Prostate gland (tissue), 2 donors: ENCODE data around the gene NARS2. TPM values are rescaled to one million over a fixed set of nuclear protein-coding genes. Genes with fewer than 3 reads are reported as not detected.
"Not testable (repeated sequence)": the region's sequence is repeated elsewhere in the genome, so short reads cannot be mapped to it uniquely, and the experiment has no call there.

ENCODE experiments used
- DNase-seq: peaks from one replicate; pipeline ENCODE4 v3.0.0-alpha.2; 2019; ENCODE audit warnings: low spot score
- H3K27ac ChIP-seq, 2 donors: fragments of 200-600 bp; sonication (generic); 2 replicates each; pipeline ENCODE4 v1.5.1; 2017 to 2019
- H3K27me3 ChIP-seq: fragments of 200-600 bp; sonication (generic); replicated peaks from 2 replicates; pipeline ENCODE4 v1.5.1; 2019; ENCODE audit not compliant: insufficient read depth
- H3K36me3 ChIP-seq, 2 donors: fragments of 200-600 bp; sonication (generic); 1 replicate in 1 of 2; 2 replicates in 1 of 2; pipeline versions ENCODE4 v1.5.1 to v1.8.1; 2017 to 2019
- H3K4me1 ChIP-seq: fragments of 200-600 bp; sonication (generic); replicated peaks from 2 replicates; pipeline ENCODE4 v1.5.1; 2019
- H3K4me3 ChIP-seq, 2 donors: fragments of 200-600 bp; sonication (generic); 2 replicates each; pipeline ENCODE4 v1.5.1; 2017 to 2019
- H3K9me3 ChIP-seq: fragments of 200-600 bp; sonication (generic); 2 replicates; pipeline ENCODE4 v1.5.1; 2017
- CTCF ChIP-seq, 4 experiments: fragments of 200-600 bp in 2 of 4; fragments of 450-650 bp in 2 of 4; sonication (generic) in 2 of 4; IDR thresholded peaks; 1 replicate in 3 of 4; 2 replicates in 1 of 4; pipeline ENCODE4 v1.5.1; 2016 to 2019; ENCODE audit warnings: antibody characterized with exemption in 4 of 4, mild to moderate bottlenecking in 2 of 4, moderate library complexity in 2 of 4
- POLR2A ChIP-seq: fragments of 450-650 bp; IDR thresholded peaks from one replicate; pipeline ENCODE4 v1.6.1; 2016; ENCODE audit warnings: antibody characterized with exemption, mild to moderate bottlenecking
- POLR2AphosphoS5 ChIP-seq: sonication (generic); formaldehyde crosslinking; IDR thresholded peaks from one replicate; pipeline ENCODE4 v1.6.1; 2017; ENCODE audit warnings: antibody characterized with exemption
- WGBS: methylation state at CpG from one replicate; pipeline ENCODE4 v1.1.5; 2018; 5-methylcytosine and 5-hydroxymethylcytosine counted together
- intact Hi-C: fragments of 100-400 bp; cut with DNase I; formaldehyde crosslinking; loops from one replicate; pipeline ENCODE4 v1.14.2; 2022
- total RNA-seq, 2 donors: library from RNA; depleted of rRNA; stranded (reverse); fragments of >200 nt; gene quantifications; one replicate each; pipeline ENCODE4 v1.1.0, GENCODE V29; 2016

The NARS2 gene
- total RNA-seq, 2 donors from 2014 or later: 21.8 to 25.2 TPM

GRCh38 chr11:78469896-78470295 is 104.8 kb downstream of the NARS2 start:
- Histone ChIP-seq H3K4me3 (no peak overlapping the region), H3K9me3 (no peaks in the 10 kb centered on the region), H3K27ac (no peak overlapping the region), H3K4me1 (no peaks in the 10 kb centered on the region), H3K36me3 (no peaks in the 10 kb centered on the region), H3K27me3 (no peaks in the 10 kb centered on the region)
- intact Hi-C loops: no loop called here
- no peak for DNase-seq
- 88% methylated on average over 3 of the region's 3 CpGs for WGBS
- TF ChIP-seq CTCF (IDR thresholded peaks at IDR 0.05) (no peak), POLR2A (no peak), POLR2AphosphoS5 (no peak)

GRCh38 chr11:78467931-78468330 is 106.7 kb downstream of the NARS2 start:
- intact Hi-C loops: no loop called here
- H3K4me3 ChIP-seq: no peak overlapping the region
- no peaks in the 10 kb centered on the region for H3K9me3 ChIP-seq
- DNase-seq: no peak
- H3K4me1 ChIP-seq: no peaks in the 10 kb centered on the region
- H3K27ac ChIP-seq: no peak overlapping the region
- H3K27me3 ChIP-seq: no peaks in the 10 kb centered on the region
- TF ChIP-seq POLR2A (no peak), CTCF (IDR thresholded peaks at IDR 0.05) (no peak), POLR2AphosphoS5 (no peak)
- no peaks in the 10 kb centered on the region for H3K36me3 ChIP-seq
- WGBS: 61% methylated on average over 4 of the region's 4 CpGs

- H3K27me3 ChIP-seq: no peaks in the 10 kb centered on the region
- no peaks in the 10 kb centered on the region for H3K36me3 ChIP-seq
- H3K27ac ChIP-seq: no peak overlapping the region
- intact Hi-C loops: no loop called here
- no peaks in the 10 kb centered on the region for H3K4me1 ChIP-seq
- TF ChIP-seq POLR2AphosphoS5 (no peak), POLR2A (no peak), CTCF (IDR thresholded peaks at IDR 0.05) (no peak)
- no peaks in the 10 kb centered on the region for H3K9me3 ChIP-seq
- no peak for DNase-seq
- no peak overlapping the region for H3K4me3 ChIP-seq
- 83% methylated on average over 2 of the region's 2 CpGs for WGBS
Observed at GRCh38 chr11:78467370-78467769, 107.3 kb downstream of the NARS2 start.

GRCh38 chr11:78465169-78465942 is 109.3 kb downstream of the NARS2 start:
- H3K9me3 ChIP-seq: no peaks in the 10 kb centered on the region
- no peaks in the 10 kb centered on the region for H3K36me3 ChIP-seq
- WGBS: 93% methylated on average over 19 of the region's 19 CpGs
- H3K4me1 ChIP-seq: no peaks in the 10 kb centered on the region
- no peak for DNase-seq
- no peak overlapping the region for H3K4me3 ChIP-seq
- no peak for TF ChIP-seq POLR2AphosphoS5
- TF ChIP-seq CTCF (IDR thresholded peaks at IDR 0.05): no peak
- no peak for TF ChIP-seq POLR2A
- H3K27ac ChIP-seq: no peak overlapping the region
- H3K27me3 ChIP-seq: no peaks in the 10 kb centered on the region
- intact Hi-C loops: no loop called here

- H3K27ac ChIP-seq, intact Hi-C loops, H3K27me3 ChIP-seq, H3K9me3 ChIP-seq, H3K36me3 ChIP-seq, DNase-seq, H3K4me3 ChIP-seq, H3K4me1 ChIP-seq: not testable (repeated sequence)
- 92% methylated on average over 14 of the region's 14 CpGs for WGBS
Observed at GRCh38 chr11:78464787-78465168, 109.9 kb downstream of the NARS2 start.
